Kidney tubule cell (primary cell): ENCODE results near the gene CELA3B.
"Not testable (repeated sequence)": the region's sequence is repeated elsewhere in the genome, so short reads cannot be mapped to it uniquely, and the experiment has no call there.

Experiments
- DNase-seq: peaks from one replicate; pipeline ENCODE4 v3.0.0-alpha.2; 2018; ENCODE audit warnings: low spot score

Gene CELA3B

DNA sequence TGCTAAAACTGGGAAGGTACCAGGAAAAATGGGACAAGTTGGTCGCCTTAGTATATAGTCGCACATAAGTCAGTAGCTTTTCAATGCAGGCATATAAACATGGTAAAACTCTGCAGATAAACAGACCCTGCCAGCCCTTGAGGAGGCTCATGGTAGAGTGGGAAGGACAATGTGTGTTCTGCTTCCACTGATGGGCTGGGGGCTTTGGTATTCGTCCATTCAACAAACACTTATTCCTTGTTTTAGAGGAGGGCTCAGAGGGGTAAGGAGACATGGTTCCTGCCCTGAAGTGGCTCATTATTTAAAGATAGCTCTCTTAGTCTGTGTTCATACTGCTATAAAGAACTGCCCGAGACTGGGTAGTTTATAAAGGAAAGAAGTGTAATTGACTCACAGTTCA lies 35.9 kb downstream of the CELA3B start:
- not testable (repeated sequence) for DNase-seq

DNA sequence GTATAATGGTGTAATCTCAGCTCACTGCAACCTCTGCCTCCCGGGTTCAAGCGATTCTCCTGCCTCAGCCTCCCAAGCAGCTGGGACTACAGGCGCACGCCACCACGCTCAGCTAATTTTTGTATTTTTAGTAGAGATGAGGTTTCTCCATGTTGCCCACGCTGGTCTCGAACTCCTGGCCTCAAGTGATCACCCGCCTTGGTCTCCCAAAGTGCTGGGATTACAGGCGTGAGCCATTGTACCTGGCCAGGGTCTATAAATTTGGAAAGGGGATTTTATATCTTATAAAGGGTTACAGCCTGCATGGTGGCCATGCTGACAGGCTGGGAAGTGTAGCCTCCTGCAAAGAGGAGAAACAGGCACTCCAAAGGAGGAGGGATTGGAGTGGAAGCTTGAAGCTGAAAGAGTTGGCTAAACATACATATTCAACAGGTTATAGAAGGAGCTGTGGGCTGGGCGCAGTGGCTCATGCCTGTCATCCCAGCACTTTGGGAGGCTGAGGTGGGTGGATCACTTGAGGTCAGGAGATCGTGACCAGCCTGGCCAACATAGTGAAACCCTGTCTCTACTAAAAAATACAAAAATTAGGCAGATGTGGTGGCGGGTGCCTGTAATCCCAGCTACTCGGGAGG lies 37.9 kb downstream of the CELA3B start:
- DNase-seq: not testable (repeated sequence)

DNA sequence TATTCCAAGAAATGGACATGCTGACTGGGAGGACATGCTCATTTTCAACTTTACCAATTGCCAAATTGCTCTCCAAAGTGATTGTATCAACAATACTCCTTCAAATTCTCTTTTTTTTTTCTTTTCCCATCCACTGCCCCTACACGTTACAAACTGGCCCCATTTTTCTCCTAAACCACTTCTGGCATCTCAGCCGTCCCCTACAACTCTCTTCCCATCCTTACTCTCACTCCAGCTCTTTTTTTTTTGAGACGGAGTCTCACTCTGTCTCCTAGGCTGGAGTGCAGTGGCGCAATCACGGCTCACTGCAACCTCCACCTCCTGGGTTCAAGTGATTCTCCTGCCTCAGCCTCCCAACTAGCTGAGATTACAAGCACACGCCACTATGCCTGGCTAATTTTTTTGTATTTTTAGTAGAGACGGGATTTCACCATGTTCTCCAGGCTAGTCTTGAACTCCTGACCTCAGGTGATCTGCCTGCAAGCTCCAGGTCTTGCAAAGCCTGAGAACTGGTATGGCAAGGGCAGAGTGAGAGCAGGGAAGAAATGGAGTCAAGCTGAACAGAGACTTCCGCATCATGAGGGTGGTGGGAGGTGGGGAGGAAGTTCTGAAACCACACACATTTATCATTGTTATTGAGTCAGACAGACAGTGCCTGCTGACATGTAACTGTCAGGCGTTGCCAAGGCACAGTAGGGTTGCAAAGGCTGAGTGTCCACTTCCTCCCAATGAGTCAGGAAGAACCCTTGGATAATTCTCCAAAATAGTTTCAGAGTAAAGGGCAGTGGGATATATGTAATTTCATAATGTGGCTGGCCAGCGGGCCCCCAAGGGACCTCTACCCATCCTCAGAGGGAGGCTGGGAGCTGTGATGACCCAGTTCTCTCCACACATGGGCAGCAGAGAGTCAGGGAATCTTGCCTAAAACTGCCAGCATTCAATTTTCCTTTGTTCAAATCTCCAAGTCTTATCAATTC lies 42.0 kb downstream of the CELA3B start:
- DNase-seq: peak; percentile 98

DNA sequence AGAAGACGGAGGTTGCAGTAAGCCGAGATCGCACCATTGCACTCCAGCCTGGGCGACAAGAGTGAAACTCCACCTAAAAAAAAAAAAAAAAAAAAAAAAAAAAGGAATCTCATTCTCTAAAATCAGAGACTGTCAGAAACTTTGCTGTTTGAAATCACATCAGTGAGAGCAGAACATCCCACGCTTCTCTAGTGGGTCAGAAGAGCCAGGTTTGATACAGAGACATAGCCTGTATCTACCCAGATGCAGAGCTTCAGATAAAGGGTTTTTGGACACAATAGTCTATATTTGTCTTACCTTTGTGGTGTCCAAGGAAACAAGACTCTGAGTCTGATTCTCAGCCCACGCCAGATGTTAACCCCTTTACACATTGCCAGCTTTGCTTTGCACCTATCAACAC lies 44.2 kb downstream of the CELA3B start:
- no peak for DNase-seq

DNA sequence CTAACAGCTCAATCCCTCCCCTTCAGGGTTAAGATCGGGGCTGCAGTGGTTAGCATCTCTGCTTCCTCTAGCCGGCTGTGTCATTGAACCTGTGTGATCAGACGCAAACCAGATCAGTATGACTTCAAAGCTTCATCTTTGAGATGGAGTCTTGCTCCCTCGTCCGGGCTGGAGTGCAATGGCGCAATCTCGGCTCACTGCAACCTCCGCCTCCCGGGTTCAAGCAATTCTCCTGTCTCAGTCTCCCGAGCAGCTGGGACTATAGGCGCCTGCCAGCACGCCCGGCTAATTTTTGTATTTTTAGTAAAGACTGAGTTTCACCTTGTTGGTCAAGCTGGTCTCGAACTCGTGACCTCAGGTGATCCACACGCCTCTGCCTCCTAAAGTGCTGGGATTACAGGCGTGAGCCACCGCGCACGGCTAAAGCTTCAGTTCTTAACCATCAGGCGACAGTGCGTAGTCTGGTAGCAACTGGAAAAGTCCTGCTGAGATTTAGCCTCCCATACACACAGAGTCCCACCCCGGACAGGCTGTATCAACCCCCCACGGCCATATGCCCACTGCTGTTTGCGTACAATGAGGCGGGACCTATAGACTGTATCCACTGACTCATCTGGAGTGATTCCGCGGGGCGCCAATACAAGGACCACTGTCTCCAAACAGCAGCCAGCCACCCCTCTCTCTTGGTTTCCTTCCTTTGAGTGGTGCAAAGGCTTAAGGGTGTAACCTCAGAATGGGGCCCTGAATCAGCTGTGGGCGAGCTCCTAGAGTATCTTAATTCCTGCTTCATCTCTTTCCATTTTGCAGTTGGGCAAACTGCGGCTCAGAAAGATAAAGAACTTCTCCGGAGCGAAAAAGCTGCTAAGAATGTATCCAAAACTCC lies 47.9 kb downstream of the CELA3B start:
- peak; percentile 28 for DNase-seq

DNA sequence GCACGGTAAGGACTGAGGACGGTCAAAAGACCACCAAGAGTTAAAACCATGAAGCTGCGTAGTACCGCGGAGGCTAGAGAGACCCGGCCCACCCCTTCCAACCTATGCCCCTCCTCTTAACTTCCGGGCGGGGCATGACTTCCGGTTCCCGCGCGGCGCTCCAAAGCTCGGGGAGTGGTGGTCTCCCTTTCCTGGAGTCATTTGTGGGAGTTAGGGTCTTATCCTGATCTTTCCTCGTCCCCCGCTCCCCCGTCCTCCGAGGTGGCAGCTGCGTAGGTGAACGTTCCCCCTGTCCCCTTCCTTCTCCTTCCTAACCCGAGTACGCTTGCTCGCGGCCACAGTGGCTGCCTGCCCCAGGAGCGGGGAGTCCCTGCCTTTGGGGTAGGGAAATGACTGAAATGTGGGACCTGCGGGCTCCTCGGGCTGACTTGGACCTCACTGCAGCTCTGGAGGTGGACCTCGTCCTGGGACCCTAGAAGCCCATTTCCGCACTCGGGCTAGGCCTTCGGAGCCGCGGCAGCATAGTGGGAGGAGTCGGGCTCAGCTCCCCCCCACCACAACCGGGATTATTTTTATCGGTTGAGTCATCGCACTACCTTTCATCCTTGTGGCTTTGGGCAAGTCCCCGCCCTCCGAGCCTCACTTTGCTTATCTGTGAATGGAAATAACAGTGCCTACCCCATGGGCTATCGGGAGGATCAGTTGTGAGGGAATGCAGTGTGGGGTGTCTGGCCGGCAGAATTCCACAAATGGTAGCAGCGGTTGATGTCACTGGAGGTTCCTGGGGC lies 48.7 kb downstream of the CELA3B start:
- peak; percentile 95 for DNase-seq

DNA sequence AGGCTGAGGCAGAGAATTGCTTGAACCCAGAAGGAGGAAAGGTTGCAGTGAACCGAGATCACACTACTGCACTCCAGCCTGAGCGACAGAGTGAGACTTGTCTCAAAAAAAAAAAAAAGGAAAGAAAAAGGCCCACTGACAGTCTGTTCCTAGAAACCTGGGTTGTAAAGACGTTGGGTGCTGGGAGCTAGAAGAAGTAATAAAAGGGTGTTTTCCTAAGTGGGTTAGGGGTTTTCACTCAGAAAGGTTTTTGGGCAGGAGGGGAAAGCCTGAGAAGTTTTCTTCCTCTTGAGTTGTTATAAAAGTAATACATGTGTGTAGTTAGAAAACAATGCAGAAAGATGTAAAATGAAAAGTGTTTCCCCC lies 50.1 kb downstream of the CELA3B start:
- no peak for DNase-seq

DNA sequence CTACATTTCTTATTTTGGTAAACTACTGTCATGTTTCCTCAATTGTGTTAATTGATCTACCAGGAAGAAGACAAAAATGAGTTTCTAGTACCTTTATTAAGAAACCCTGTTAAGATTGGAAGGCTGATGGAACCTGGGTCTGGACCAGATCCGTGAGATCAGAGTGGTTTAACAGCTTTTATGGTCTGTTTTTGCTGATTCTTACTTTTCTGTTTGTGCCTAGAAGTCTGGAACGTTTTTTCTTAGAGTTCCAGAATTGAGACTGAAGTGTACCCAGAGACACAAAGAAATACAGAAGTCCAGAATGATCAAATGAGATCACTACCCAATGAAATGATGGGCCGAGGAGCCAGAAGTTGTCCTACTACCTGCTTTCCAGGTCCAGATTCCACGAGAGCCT lies 53.2 kb downstream of the CELA3B start:
- no peak for DNase-seq

DNA sequence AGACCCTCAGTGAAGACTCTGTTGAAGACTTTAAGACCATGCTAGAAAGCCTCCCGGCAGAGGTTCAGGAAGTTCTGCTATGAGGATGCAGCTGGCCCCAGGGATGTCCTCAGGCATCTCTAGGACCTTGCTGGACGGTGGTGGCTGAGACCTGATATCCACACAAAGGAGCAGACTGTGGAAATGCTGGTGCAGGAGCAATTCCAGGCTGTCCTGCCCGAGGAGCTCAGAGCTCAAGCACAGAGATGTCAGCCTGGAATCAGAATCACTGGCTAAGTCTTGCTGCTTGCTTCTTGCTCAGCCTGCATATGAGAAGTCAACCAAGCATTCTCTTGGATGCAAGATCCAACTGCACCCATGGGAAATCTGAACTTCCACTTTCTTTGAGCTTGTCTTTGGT lies 53.7 kb downstream of the CELA3B start:
- DNase-seq: no peak

DNA sequence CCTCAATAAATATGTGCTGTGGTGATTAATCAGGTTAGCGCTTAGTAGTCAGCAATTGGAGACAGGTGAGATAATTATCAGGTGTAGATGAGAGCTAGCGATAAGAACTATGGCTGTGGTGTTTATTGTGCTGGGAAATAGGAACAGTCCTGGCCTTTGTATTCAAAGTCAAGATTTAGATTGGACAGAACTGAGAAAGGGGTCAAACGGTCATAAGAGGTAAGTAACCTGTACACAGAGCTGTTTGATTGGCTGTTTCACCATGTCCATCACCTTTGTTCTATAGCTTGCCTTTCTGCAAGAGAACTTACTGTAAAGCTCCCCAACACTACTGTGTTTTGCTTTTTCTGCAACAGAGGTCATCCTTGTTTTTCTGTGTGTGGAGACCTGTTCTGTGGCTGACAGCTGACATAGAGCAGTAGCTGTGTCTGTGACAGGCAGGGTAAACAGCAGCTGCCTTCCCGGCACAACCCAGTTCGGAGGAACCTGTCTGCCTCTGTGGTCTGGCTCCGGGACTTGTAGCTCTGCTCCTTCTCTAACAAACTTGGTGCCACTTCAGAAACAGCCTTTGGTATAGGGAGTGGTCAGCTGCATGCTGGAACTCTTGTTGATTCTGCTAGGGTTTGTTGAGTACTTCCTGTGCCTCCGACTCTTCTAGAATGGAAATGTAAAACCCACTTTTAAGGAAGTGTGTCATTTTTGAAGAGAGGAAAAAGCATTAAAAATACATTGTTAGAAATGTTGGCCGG lies 54.6 kb downstream of the CELA3B start:
- no peak for DNase-seq

DNA sequence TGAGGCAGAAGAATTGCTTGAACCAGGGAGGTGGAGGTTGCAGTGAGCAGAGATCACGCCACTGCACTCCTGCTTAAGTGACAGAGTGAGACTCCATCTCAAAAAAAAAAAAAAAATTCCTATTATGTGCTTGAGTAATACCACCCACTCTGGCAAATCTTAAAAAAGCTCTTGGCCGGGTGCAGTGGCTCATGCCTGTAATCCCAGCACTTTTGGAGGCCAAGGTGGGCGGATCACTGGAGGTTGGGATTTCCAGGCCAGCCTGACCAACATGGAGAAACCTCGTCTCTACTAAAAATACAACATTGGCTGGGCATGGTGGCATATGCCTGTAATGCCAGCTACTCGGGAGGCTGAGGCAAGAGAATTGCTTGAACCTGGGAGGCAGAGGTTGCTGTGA lies 58.0 kb downstream of the CELA3B start:
- DNase-seq: not testable (repeated sequence)

DNA sequence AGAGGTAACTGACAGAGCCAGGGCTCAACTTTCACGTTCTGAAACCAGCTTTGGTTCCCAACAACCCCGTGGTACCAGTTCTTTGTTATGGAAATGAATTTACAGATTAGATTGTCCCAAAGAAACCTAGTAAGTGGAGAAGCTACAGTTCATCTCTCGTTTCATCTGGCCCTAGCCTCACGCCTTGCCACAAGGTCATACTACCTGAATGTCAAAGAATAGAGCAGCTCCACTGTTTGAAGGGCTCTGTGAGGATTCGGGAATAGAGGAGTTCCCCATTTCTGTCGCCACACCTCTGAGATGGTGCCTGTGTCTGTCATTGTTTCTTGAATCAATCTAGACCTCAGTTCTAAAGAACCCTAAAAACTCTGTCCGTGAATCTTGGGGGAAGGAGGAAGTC lies 60.7 kb downstream of the CELA3B start:
- DNase-seq: no peak

DNA sequence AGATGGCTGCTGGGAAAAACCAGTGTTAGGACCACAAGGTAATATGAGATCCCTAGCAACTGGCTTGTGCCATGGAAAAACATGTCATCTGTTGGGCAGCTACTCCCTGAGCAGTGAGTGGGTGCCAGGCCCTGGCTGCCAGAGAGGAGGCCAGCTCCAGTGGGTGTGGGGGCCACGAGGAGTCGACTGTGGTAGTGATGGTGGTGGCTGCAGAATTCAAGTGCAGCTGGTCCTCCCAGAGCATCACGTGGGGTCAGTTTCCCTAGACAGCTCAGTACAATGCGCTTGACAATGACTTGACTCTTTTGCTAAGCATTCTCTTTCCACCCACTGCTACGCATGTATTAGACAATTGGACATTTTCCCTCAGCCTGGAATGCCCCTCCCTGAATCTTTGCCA lies 61.2 kb downstream of the CELA3B start:
- DNase-seq: no peak
